HAP-1 (cell line): Measurements from ENCODE around the gene ADCYAP1R1.
"Not testable (repeated sequence)": the region's sequence is repeated elsewhere in the genome, so short reads cannot be mapped to it uniquely, and the experiment has no call there.

Source experiments
- DNase-seq, 2 experiments: peaks; one replicate each; pipeline ENCODE4 v3.0.0-alpha.2; 2016 to 2020; ENCODE audit warnings: low spot score in 2 of 2
- H3K27me3 ChIP-seq: fragments of 250-450 bp; sonication (Bioruptor Pico); 2 replicates; pipeline ENCODE4 v1.5.1; 2020; ENCODE audit warnings: low read depth, mild to moderate bottlenecking, moderate library complexity
- H3K36me3 ChIP-seq: fragments of 250-450 bp; sonication (Bioruptor Pico); replicated peaks from 2 replicates; pipeline ENCODE4 v1.5.1; 2020; ENCODE audit warnings: mild to moderate bottlenecking
- H3K4me1 ChIP-seq: fragments of 250-450 bp; sonication (Bioruptor Pico); 2 replicates; pipeline ENCODE4 v1.5.1; 2020; ENCODE audit warnings: mild to moderate bottlenecking
- H3K4me3 ChIP-seq: fragments of 250-450 bp; sonication (Bioruptor Pico); 2 replicates; pipeline ENCODE4 v1.5.1; 2020; ENCODE audit warnings: mild to moderate bottlenecking, moderate library complexity
- H3K9me3 ChIP-seq: fragments of 250-450 bp; sonication (Bioruptor Pico); 2 replicates; pipeline ENCODE4 v1.5.1; 2020; ENCODE audit warnings: mild to moderate bottlenecking, moderate library complexity
- in situ Hi-C: fragments of 300-500 bp; cut with MboI; formaldehyde crosslinking; loops from 3 replicates; pipeline ENCODE4 v1.14.3; 2020; ENCODE audit warnings: low sequenced_read_pairs, inconsistent platforms, mixed read lengths

ADCYAP1R1 gene

DNA sequence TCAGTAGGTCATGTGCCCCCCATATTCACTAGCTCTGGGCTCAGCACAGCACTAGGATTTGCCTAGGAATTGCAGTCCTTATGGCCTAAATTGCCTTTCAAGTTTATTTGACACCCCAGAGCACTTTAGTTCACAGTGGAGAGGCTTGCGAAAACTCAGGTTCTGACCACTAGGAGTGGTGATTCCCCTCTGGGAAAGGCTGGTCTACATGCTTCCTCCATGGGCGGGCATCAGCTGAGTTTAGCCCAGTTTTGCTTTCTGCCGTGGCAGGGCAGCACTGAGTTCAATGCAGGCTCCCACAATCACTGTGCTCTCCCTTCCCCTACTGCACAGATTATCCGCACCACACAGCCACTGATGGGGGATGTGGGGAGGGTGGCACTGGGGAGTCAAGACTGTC is 94.4 kb downstream of the ADCYAP1R1 start:
- no peaks in the 10 kb centered on the region for H3K36me3 ChIP-seq
- in situ Hi-C loops, result no loop called here
- H3K9me3 ChIP-seq, result no peaks in the 10 kb centered on the region
- no peak for DNase-seq
- no peaks in the 10 kb centered on the region for H3K4me1 ChIP-seq
- H3K27me3 ChIP-seq, result no peaks in the 10 kb centered on the region
- no peak overlapping the region for H3K4me3 ChIP-seq

DNA sequence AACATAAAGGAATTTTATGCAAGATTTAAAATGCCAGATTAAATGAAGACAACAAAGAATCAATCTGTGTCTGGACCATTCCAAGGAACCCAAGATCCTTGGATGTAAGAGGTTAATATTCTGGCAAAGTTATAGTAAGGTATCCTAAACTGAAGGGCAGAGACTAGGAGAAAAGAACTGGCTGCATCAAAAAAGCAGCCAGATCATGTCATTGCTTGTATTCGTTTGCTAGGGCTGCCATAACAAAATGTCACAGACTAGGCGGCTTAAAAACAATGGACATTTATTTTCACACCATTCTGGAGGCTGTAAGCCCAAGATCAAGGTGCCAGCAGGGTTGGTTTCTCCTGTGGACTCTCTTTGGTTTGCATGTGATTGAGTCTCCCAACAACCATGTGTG is 99.7 kb downstream of the ADCYAP1R1 start:
- no peaks in the 10 kb centered on the region for H3K36me3 ChIP-seq
- no peak for DNase-seq
- H3K4me3 ChIP-seq, result no peak overlapping the region
- H3K9me3 ChIP-seq, result no peaks in the 10 kb centered on the region
- in situ Hi-C loops, result no loop called here
- no peaks in the 10 kb centered on the region for H3K4me1 ChIP-seq
- no peaks in the 10 kb centered on the region for H3K27me3 ChIP-seq

DNA sequence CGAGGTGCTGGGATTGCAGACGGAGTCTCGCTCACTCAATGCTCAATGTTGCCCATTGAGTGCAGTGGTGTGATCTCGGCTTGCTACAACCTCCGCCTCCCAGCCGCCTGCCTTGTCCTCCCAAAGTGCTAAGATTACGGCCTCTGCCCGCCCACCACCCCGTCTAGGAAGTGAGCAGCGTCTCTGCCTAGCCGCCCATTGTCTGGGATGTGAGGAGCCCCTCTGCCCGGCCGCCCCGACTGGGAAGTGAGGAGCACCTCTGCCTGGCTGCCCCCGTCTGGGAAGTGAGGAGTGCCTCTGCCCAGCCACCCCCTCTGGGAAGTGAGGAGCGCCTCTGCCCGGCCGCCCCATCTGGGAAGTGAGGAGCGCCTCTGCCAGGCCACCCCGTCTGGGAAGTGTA is 101.2 kb downstream of the ADCYAP1R1 start:
- H3K27me3 ChIP-seq, H3K36me3 ChIP-seq, H3K4me3 ChIP-seq, H3K4me1 ChIP-seq, H3K9me3 ChIP-seq, in situ Hi-C loops, DNase-seq: not testable (repeated sequence)

DNA sequence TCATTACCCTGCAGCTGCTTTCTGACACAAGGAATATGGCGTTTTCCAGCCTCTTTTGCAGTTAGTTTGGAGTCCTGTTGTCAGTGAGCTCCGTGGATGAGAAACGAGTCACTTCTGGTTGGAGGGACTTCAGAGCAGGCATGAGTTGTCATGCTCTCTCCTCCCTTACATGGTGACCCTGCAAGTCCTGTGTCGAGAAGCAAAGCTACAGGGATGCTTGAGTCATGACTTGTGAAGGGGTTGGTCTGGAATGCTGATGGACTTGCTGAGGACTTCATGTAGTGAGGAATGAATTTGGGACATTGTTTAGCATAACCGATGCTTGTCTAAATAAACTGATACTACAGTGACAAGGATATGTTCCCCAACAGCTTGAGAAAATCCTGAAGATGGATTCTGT is 108.8 kb downstream of the ADCYAP1R1 start:
- in situ Hi-C loops, result no loop called here
- Histone ChIP-seq H3K4me3 (no peak overlapping the region), H3K4me1 (no peaks in the 10 kb centered on the region)

More for the DNA sequence above, 108.8 kb downstream of the ADCYAP1R1 start:
- DNase-seq, result no peak
- Histone ChIP-seq H3K27me3 (no peaks in the 10 kb centered on the region), H3K36me3 (no peaks in the 10 kb centered on the region), H3K9me3 (no peaks in the 10 kb centered on the region)
